ENCODE results near the gene HMGCLL1. TPM values are rescaled to one million over a fixed set of nuclear protein-coding genes. Genes with fewer than 3 reads are reported as not detected.

Gene HMGCLL1
- polyA plus RNA-seq, 1 of the 3 experiments (the other 2 are of a cell fraction) = not detected

DNA sequence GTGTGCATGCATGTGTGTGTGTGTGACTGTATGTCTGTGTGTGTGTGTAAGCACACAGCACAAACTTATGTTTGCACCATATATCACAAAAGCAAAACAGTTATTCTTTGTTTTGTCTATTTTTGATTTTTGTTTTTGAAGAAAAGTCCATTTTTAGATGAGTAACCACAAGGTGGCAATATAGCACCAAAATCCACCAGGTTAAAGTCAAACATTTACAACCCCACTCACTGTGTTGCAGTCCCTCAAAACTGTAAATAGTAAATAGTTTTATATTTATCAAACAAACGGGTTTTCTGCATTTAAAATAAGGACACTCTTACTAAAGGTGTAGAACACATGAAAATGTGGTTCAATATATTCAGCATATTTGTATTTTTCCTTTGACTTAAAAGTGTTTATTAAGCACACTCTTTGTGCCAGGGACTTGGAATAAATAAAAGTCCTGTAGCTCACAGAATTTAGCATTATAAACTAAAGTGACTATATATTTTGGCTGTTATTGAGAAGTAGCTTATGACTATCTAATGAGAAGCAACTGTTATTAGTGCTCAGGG lies 133.3 kb downstream of the HMGCLL1 start:
- Histone ChIP-seq H3K27ac (ENCODE audit: low read depth in 2 of 2, low read length in 1 of 2) (no peak overlapping the region), H3K79me2 (ENCODE audit: insufficient read depth) (no peaks in the 10 kb centered on the region), H4K20me1 (ENCODE audit: insufficient read depth) (no peaks in the 10 kb centered on the region), H3K9ac (no peak overlapping the region), H3K4me1 (ENCODE audit: control insufficient read depth in 1 of 2, insufficient read depth in 2 of 2, low read depth in 1 of 2, low read length in 1 of 2) (no peaks in the 10 kb centered on the region), H3K9me2 (0 out of 2 replicates have a peak, but pooled peaks cover 5% of the 10 kb centered on the region), H3K27me3 (ENCODE audit: insufficient read depth) (peaks cover 6% of the 10 kb centered on the region), H3F3A (replicated peaks; ENCODE audit: insufficient read depth) (no peaks in the 10 kb centered on the region), H2AFZ (ENCODE audit: low read depth) (no peak overlapping the region), H3K4me3 (ENCODE audit: low read depth in 2 of 2, low read length in 1 of 2) (no peak overlapping the region), H3K9me3 (no peaks in the 10 kb centered on the region), H3K36me3 (replicated peaks in 1 of 2; ENCODE audit: control insufficient read depth in 1 of 2, insufficient read depth in 2 of 2, low read length in 1 of 2) (no peaks in the 10 kb centered on the region), H3K4me2 (no peak overlapping the region)
- peak; percentile 83 for TF ChIP-seq RAD21 (IDR thresholded peaks at IDR 0.05; ENCODE audit: low read length)
- TF ChIP-seq, protein P1, sequence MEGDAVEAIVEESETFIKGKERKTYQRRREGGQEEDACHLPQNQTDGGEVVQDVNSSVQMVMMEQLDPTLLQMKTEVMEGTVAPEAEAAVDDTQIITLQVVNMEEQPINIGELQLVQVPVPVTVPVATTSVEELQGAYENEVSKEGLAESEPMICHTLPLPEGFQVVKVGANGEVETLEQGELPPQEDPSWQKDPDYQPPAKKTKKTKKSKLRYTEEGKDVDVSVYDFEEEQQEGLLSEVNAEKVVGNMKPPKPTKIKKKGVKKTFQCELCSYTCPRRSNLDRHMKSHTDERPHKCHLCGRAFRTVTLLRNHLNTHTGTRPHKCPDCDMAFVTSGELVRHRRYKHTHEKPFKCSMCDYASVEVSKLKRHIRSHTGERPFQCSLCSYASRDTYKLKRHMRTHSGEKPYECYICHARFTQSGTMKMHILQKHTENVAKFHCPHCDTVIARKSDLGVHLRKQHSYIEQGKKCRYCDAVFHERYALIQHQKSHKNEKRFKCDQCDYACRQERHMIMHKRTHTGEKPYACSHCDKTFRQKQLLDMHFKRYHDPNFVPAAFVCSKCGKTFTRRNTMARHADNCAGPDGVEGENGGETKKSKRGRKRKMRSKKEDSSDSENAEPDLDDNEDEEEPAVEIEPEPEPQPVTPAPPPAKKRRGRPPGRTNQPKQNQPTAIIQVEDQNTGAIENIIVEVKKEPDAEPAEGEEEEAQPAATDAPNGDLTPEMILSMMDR (IDR thresholded peaks at IDR 0.05) = peak; percentile 78
- TF ChIP-seq GATA2 (CRISPR knock-in tag; IDR thresholded peaks at IDR 0.05) = no peak
- TF ChIP-seq NFIC (IDR thresholded peaks at IDR 0.05; ENCODE audit: borderline replicate concordance) = no peak
- TF ChIP-seq GABPA (IDR thresholded peaks at IDR 0.05; ENCODE audit: low read depth) = no peak
- no peak for TF ChIP-seq FOXM1 (IDR thresholded peaks at IDR 0.05; ENCODE audit: low read depth)
- no peak for TF ChIP-seq SIN3A (IDR thresholded peaks at IDR 0.05; ENCODE audit: borderline replicate concordance, low read depth, low read length)
- no peak for TF ChIP-seq FOXJ3 (CRISPR knock-in tag; IDR thresholded peaks at IDR 0.05)
- TF ChIP-seq PBX3 (IDR thresholded peaks at IDR 0.05) = no peak
- peak; percentile 61 for TF ChIP-seq SMC3 (IDR thresholded peaks at IDR 0.05; ENCODE audit: low read depth, low read length)
- DNase-seq = peak; percentile 16
- CTCF ChIA-PET = interaction anchor here (0.6 to 7.7 kb wide), 25 partner anchors 9 to 854 kb away, joined by 3 to 64 read pairs (median 4); no protein-coding TSS in a partner anchor
- POLR2A ChIA-PET = no interaction called here
- 0% methylated on average over 1 of the region's 1 CpG for WGBS (ENCODE audit: low lambda C conversion rate)

DNA sequence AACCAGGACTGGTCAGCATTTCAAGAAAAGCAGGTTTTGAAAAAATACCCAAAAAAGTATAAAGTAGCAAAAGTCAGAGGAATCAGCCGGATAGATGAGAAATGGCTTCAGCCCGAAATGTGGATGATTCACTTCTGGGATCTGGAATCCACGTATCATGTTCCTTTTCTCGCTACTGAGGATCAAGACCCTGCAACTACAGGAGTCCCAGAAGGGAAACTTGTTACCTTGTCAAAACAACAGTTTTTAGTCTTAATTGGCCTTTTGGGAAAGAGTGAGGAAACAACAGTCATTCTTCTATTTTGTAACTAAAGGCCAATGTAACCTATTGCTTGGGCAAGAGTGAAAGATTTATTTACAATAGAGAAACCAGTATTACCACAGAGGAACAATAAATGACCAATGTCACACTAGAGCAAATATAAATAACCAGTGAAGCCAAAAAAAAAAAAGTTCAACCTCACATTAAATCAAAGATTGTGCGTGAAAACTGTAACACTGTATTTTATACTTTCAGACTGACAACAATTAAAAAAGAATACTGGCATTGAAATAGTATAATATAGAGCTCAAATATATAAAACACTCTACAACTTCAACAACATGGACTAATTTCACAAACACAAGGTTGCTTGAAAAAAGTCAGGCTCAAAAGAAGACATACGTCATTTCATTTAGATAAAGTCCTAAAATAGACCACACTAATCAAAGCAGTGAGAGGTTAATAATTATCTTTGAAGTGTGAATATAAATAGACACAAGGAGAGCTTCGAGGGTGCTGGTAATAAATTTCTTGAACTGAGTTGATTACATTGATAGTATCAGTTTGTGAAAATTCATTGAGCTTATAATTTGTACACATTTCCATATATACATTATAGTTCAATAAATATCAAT lies 135.5 kb downstream of the HMGCLL1 start:
- 0 out of 2 replicates have a peak, but pooled peaks cover 5% of the 10 kb centered on the region for H3K9me2 ChIP-seq
- H2AFZ ChIP-seq (ENCODE audit: low read depth) = no peak overlapping the region
- no peaks in the 10 kb centered on the region for H3K4me1 ChIP-seq (ENCODE audit: control insufficient read depth in 1 of 2, insufficient read depth in 2 of 2, low read depth in 1 of 2, low read length in 1 of 2)
- no peaks in the 10 kb centered on the region for H3F3A ChIP-seq (replicated peaks; ENCODE audit: insufficient read depth)
- H3K27me3 ChIP-seq (ENCODE audit: insufficient read depth) = peaks cover 6% of the 10 kb centered on the region
- no peaks in the 10 kb centered on the region for H4K20me1 ChIP-seq (ENCODE audit: insufficient read depth)
- no peaks in the 10 kb centered on the region for H3K36me3 ChIP-seq (replicated peaks in 1 of 2; ENCODE audit: control insufficient read depth in 1 of 2, insufficient read depth in 2 of 2, low read length in 1 of 2)
- H3K4me3 ChIP-seq (ENCODE audit: low read depth in 2 of 2, low read length in 1 of 2) = no peak overlapping the region
- H3K9ac ChIP-seq = no peak overlapping the region
- no peak overlapping the region for H3K4me2 ChIP-seq
- no peaks in the 10 kb centered on the region for H3K79me2 ChIP-seq (ENCODE audit: insufficient read depth)
- H3K9me3 ChIP-seq = no peaks in the 10 kb centered on the region
- 29% methylated on average over 7 of the region's 7 CpGs for WGBS (ENCODE audit: low lambda C conversion rate)
- DNase-seq = no peak
- CTCF ChIA-PET = interaction anchor here (1.3 to 7.7 kb wide), 7 partner anchors 9 to 850 kb away, joined by 4 to 64 read pairs (median 5); no protein-coding TSS in a partner anchor
- H3K27ac ChIP-seq (ENCODE audit: low read depth in 2 of 2, low read length in 1 of 2) = no peak overlapping the region
- POLR2A ChIA-PET = no interaction called here
- no peak for TF ChIP-seq RFX5 (IDR thresholded peaks at IDR 0.05; ENCODE audit: low read length)
- TF ChIP-seq JUND (IDR thresholded peaks at IDR 0.05) = no peak
- TF ChIP-seq EZH2phosphoT487 (IDR thresholded peaks at IDR 0.05; ENCODE audit: borderline replicate concordance, low read depth) = no peak
- no peak for TF ChIP-seq PBX3 (IDR thresholded peaks at IDR 0.05)
- no peak for TF ChIP-seq TEAD4 (IDR thresholded peaks at IDR 0.05; ENCODE audit: borderline replicate concordance, insufficient read depth)
- TF ChIP-seq NRF1 (IDR thresholded peaks at IDR 0.05; ENCODE audit: low read depth, low read length) = no peak
- TF ChIP-seq FOXJ3 (CRISPR knock-in tag; IDR thresholded peaks at IDR 0.05) = no peak
- TF ChIP-seq MEF2A (IDR thresholded peaks at IDR 0.05; ENCODE audit: borderline replicate concordance, low read depth) = no peak
- TF ChIP-seq GATA2 (CRISPR knock-in tag; IDR thresholded peaks at IDR 0.05) = no peak
- TF ChIP-seq TCF12 (IDR thresholded peaks at IDR 0.05) = no peak
- TF ChIP-seq RAD21 (IDR thresholded peaks at IDR 0.05; ENCODE audit: low read length) = no peak
- TF ChIP-seq, protein P2, sequence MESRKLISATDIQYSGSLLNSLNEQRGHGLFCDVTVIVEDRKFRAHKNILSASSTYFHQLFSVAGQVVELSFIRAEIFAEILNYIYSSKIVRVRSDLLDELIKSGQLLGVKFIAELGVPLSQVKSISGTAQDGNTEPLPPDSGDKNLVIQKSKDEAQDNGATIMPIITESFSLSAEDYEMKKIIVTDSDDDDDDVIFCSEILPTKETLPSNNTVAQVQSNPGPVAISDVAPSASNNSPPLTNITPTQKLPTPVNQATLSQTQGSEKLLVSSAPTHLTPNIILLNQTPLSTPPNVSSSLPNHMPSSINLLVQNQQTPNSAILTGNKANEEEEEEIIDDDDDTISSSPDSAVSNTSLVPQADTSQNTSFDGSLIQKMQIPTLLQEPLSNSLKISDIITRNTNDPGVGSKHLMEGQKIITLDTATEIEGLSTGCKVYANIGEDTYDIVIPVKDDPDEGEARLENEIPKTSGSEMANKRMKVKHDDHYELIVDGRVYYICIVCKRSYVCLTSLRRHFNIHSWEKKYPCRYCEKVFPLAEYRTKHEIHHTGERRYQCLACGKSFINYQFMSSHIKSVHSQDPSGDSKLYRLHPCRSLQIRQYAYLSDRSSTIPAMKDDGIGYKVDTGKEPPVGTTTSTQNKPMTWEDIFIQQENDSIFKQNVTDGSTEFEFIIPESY (IDR thresholded peaks at IDR 0.05; ENCODE audit: borderline replicate concordance, low read depth) = no peak
- TF ChIP-seq GABPA (IDR thresholded peaks at IDR 0.05; ENCODE audit: low read depth) = no peak
- no peak for TF ChIP-seq POLR2AphosphoS5 (IDR thresholded peaks at IDR 0.05; ENCODE audit: low read depth, low read length)
- TF ChIP-seq TAF1 (IDR thresholded peaks at IDR 0.05; ENCODE audit: borderline replicate concordance, low read depth, low read length) = no peak
- no peak for TF ChIP-seq ELF1 (IDR thresholded peaks at IDR 0.05)

All from SK-N-SH (cell line).